HG03095 (cell line): ENCODE results near the gene PDCD4.

ENCODE experiments used
- ATAC-seq: cut with Tn5 transposase; IDR thresholded peaks from one replicate; pipeline ENCODE4 v1.9.1; 2021; ENCODE audit warnings: moderate library complexity; ENCODE audit not compliant: unreplicated experiment

PDCD4 gene

GRCh38 chr10:110918269-110918642 lies 46.5 kb downstream of the PDCD4 start:
- ATAC-seq = no peak

- ATAC-seq = peak; percentile 60
These were observed 47.1 kb downstream of the PDCD4 start, which contains the start of gene BBIP1 for GRCh38 chr10:110918643-110919348. BBIP1 (minus strand) TSS chr10:110919180; CDS start chr10:110918157, 1,023 bp downstream.

- ATAC-seq = peak; percentile 81
These were observed 47.7 kb downstream of the PDCD4 start, which contains the start of gene SHOC2 for GRCh38 chr10:110919349-110919931. SHOC2 (plus strand) TSS chr10:110919604; CDS start chr10:110964359, 44,755 bp downstream.

GRCh38 chr10:110919971-110920881 lies 48.5 kb downstream of the PDCD4 start:
- ATAC-seq = peak; percentile 33

DNA sequence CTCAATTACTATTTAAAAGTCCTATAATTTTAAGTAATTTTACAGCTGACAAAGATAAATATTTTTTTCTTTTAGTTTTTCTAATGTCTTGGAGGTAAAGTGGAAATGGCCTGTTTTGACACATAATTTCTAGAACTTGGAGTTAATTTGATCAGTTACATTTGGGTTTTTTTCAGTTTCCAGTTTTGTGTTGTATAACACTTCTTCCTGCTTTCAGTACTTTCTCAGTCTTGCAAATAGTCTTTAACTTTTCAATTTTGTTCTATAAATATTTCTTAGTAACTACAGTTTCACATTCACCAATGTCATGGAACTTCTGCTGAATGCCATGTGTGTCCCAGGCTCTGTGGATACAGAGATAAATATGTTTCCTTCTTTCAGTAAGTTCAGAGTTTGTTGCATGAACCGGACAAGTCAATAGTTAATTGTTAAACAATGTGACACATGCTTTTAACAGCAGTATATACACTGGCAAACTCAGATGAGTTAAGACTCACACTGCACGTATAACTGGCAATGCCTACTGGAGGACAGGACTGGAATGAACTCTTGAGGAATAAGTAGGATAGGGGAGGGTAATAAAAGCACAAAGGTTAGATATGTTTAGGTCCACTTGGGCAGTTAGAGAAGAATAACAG lies 52.2 kb downstream of the PDCD4 start:
- no peak for ATAC-seq

- no peak for ATAC-seq
These were observed 55.7 kb downstream of the PDCD4 start for GRCh38 chr10:110927461-110927860.

DNA sequence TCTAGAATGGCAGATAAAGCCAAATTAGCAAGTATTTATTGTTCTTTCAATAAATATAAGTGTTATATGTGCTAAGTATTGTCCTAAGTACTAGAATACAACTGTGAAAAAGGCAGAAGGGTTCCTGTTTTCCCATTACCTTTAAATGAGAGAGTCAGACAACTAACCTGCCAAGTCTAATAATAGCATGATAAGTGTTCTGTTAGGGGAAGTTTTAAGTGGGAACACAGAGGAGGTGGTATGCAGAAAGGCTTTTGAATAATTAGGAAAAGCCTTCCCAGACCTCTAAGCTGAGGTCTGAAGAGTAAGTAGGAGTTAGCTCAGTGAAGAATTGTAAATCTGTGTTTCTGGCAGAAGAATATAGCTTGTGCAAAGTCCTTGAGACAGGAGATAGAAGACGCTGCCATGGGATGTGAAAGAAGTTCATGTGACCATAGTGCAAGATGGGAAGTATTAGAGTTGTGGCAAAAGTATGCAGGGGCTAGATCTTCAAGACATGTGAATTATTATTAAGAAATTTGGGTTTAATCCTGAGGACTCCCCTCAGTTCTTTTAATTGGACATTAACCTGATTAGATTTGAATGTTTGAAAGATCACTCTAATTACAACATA lies 60.1 kb downstream of the PDCD4 start:
- no peak for ATAC-seq

DNA sequence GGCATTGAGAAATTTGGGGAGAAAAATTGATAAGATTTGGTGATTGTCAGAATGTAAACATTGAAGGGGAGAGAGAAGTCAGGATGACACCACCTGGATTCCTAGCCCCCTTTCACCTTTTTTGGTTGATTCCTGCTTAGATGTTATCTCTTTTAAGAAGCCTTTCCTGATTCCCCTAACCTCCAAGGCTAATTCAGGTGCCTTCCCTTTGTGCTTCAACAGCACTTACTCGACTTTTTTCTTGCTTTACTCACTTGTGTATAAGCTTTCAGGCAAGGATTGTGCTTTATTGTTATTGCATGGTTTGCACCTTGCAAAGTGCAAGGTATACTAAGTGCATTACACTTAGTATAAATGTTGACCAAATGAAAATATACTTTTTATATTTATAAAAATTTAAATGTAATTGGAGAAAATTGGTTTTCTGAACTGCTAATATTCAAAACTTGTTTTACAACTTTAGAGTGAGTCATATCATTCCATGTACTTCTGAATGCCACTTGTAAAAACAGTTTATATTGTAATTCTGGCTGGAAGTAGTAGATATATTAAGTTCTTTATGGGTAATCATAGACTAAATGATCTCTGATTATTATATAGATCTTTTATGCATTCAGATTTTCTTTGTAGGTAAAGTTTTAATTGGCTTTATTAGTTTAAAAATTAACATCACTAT lies 60.9 kb downstream of the PDCD4 start:
- no peak for ATAC-seq

DNA sequence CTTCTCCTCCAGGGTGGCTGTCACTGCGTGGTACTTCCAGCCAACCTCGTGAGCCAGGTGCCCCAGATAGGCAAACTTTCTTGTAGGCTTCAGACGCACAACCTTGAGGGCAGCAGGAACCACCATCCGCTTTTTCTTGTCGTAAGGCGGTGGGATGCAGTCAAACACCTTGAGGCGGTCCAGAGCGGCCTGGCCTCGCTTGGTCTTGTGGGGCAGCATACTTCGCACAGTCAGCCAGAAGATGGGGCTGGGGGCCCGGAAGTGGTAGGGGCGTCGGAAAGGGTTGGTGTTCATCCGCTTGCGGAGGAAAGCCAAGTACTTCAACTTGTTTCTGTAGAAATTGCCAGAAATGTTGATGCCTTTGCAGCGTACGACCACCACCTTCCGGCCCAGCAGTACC lies 65.0 kb downstream of the PDCD4 start:
- no peak for ATAC-seq

DNA sequence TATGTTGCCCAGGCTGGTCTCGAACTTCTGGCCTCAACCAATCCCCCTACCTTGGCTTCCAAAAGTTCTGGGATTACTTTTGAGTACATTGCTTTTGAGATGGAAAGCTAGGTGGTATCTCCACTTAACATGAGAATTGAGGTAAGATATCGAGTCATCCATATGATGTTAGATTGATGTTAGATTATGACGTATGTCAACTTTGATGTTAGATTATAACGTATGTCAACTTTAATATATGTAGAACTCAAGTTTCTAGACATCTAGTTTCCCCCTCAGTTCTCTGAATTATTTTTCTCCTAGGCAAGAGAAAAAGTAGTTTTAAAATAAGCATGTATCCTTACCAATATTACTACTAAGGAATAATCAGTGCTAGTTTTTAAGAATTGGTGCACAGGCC lies 67.7 kb downstream of the PDCD4 start:
- ATAC-seq = no peak

GRCh38 chr10:110944792-110945396 lies 73.2 kb downstream of the PDCD4 start:
- no peak for ATAC-seq

- no peak for ATAC-seq
These were observed 74.8 kb downstream of the PDCD4 start for GRCh38 chr10:110946496-110946895.

GRCh38 chr10:110947061-110947595 lies 75.4 kb downstream of the PDCD4 start:
- no peak for ATAC-seq
